Measurements from ENCODE around the gene MCF2L. TPM values are rescaled to one million over a fixed set of nuclear protein-coding genes. Genes with fewer than 3 reads are reported as not detected.
"Not testable (repeated sequence)": the region's sequence is repeated elsewhere in the genome, so short reads cannot be mapped to it uniquely, and the experiment has no call there.

MCF2L gene
- polyA plus RNA-seq, 3 donors = 34.8 to 43.4 (median 35.8) TPM

- not testable (repeated sequence) for DNase-seq
Observed at GRCh38 chr13:113112475-113112874, 143.5 kb downstream of the MCF2L start.

GRCh38 chr13:113112893-113113845 is 144.2 kb downstream of the MCF2L start:
- DNase-seq = no peak

GRCh38 chr13:113113846-113114271 is 144.8 kb downstream of the MCF2L start:
- no peak for DNase-seq

- DNase-seq = no peak
Observed at GRCh38 chr13:113114511-113115362, 145.7 kb downstream of the MCF2L start.

GRCh38 chr13:113115363-113116205 is 146.6 kb downstream of the MCF2L start:
- no peak for DNase-seq

GRCh38 chr13:113116206-113116800 is 147.3 kb downstream of the MCF2L start:
- no peak for DNase-seq

GRCh38 chr13:113116871-113117271 is 147.9 kb downstream of the MCF2L start:
- no peak for DNase-seq

- no peak for DNase-seq
Observed at GRCh38 chr13:113117335-113117872, 148.4 kb downstream of the MCF2L start.

GRCh38 chr13:113117911-113118260 is 148.9 kb downstream of the MCF2L start:
- DNase-seq = no peak

- DNase-seq = no peak
Observed at GRCh38 chr13:113118261-113119021, 149.4 kb downstream of the MCF2L start.

- DNase-seq = no peak
Observed at GRCh38 chr13:113119166-113119821, 150.3 kb downstream of the MCF2L start.

GRCh38 chr13:113119822-113120189 is 150.8 kb downstream of the MCF2L start:
- no peak for DNase-seq

- no peak for DNase-seq
Observed at GRCh38 chr13:113120300-113121182, 151.5 kb downstream of the MCF2L start.

- DNase-seq = no peak
Observed at GRCh38 chr13:113121183-113121927, 152.3 kb downstream of the MCF2L start.

- DNase-seq = no peak
Observed at GRCh38 chr13:113121928-113122471, 153.0 kb downstream of the MCF2L start.

- DNase-seq = no peak
Observed at GRCh38 chr13:113122550-113123225, 153.7 kb downstream of the MCF2L start, which contains the start of gene F10. F10 (plus strand) TSS chr13:113122799; CDS start chr13:113122856, 57 bp downstream.

Data from renal pelvis (tissue), 4 donors.